Measurements from ENCODE around the gene EPB41.
A peak's percentile ranks its signal among the peaks of the same experiment; 100 is the strongest.

The EPB41 gene

DNA sequence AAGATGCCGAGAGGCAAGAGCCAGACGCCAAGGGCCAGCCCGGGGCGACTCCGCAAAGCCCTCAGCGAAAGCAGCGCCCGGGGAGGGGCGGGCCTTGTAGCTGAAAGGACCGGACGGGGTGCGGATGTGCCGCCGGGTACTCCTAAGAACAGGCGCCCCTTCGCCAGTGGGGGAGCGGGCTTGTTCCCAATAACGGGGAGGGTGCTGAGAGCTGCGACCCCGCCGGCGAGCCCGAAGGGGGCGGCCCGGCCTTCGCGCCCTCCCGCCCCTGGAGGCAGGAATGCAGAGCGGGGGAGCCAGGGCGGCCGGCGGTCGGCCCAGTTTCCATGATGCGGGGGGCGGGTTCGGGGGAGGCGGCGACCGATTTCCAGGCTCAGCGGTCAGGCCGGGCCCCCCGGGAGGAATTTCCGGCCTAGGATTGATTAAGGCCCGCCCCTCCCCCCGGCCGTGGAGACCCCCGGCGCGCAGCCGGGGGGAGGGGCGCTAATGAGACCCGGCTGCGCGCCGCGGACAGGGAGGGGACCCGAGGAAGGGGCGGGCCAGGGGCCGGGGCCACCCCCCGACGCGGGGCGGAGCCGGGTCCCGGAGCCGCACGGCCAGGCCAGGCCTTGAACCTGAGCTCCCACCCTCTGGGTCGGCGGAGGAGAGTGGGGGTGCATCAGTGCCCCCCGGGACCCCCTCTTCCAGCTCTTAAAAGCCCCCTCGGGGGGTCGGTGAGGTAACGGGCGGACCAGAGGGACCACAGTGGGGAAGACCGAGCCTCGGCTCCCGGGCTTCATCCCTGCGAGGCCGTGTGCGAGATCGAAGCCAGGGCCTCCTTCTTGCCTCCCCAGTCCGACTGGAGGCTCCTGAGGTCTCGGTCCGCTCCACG, 210.2 kb downstream of the EPB41 start:
- H3K4me1 ChIP-seq (ENCODE audit: control insufficient read depth in 1 of 2, insufficient read depth in 1 of 2, low read depth in 1 of 2, low read length in 1 of 2), result peaks cover 17 to 39% of the 10 kb centered on the region in 2 experiments
- H3K27ac ChIP-seq, result no peak overlapping the region
- peaks cover 100% of the 10 kb centered on the region for H3K27me3 ChIP-seq
- H3K9me3 ChIP-seq, result no peaks in the 10 kb centered on the region
- TF ChIP-seq, protein P1, sequence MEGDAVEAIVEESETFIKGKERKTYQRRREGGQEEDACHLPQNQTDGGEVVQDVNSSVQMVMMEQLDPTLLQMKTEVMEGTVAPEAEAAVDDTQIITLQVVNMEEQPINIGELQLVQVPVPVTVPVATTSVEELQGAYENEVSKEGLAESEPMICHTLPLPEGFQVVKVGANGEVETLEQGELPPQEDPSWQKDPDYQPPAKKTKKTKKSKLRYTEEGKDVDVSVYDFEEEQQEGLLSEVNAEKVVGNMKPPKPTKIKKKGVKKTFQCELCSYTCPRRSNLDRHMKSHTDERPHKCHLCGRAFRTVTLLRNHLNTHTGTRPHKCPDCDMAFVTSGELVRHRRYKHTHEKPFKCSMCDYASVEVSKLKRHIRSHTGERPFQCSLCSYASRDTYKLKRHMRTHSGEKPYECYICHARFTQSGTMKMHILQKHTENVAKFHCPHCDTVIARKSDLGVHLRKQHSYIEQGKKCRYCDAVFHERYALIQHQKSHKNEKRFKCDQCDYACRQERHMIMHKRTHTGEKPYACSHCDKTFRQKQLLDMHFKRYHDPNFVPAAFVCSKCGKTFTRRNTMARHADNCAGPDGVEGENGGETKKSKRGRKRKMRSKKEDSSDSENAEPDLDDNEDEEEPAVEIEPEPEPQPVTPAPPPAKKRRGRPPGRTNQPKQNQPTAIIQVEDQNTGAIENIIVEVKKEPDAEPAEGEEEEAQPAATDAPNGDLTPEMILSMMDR (IDR thresholded peaks at IDR 0.05), result no peak
- H3K4me3 ChIP-seq (ENCODE audit: low read depth in 1 of 2, low read length in 1 of 2), result peak overlapping the region in 1 of 2 experiments; percentile 32
- peaks cover 11% of the 10 kb centered on the region for H3K36me3 ChIP-seq

DNA sequence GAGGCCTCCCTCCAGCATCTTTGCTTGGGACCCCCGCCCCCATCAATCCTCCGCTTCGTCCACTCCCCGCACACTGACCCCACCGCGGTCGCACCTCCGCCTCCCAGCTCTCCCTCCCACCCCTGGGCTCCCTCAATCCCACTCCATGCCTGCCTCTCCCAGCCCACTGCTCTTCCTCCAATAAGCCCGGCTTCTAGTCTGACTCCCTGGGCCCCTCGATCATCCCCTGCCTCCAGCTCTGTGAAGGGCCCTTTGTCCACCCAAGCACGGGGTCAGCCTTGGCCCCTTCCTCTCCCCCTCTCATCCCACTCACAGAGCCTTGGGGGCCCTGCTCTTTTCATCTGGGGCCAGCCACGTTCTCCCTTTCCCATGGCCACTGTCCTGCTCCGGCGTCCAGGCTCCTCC, 210.9 kb downstream of the EPB41 start:
- H3K4me3 ChIP-seq (ENCODE audit: low read depth in 1 of 2, low read length in 1 of 2), result no peak overlapping the region

DNA sequence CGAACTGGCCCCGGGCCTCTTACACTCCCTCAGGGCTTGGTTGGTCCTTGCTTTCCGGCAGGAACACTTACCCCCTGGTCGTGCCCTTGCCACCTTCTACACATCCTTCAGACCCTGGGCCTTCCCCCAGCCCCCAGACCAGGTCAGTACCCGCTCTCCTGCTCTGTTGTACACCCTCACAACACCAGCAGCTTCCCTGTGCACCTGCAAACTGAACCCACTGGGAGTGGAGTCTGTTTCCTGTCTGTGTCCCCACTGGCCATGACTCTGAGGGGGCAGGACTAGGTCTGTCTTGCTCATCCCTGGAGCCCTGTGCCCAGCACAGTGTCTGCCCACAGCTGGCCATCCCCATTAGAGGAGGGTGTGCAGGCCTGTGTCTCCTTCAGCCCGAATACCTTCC, 211.4 kb downstream of the EPB41 start:
- peaks cover 17 to 39% of the 10 kb centered on the region in 2 experiments for H3K4me1 ChIP-seq (ENCODE audit: control insufficient read depth in 1 of 2, insufficient read depth in 1 of 2, low read depth in 1 of 2, low read length in 1 of 2)
- no peaks in the 10 kb centered on the region for H3K36me3 ChIP-seq
- H3K4me3 ChIP-seq (ENCODE audit: low read depth in 1 of 2, low read length in 1 of 2), result no peak overlapping the region
- peaks cover 100% of the 10 kb centered on the region for H3K27me3 ChIP-seq
- H3K27ac ChIP-seq, result no peak overlapping the region
- no peaks in the 10 kb centered on the region for H3K9me3 ChIP-seq
- TF ChIP-seq, protein P1 (IDR thresholded peaks at IDR 0.05), result no peak

More for the DNA sequence above, 210.9 kb downstream of the EPB41 start:
- Histone ChIP-seq H3K36me3 (peaks cover 5% of the 10 kb centered on the region), H3K27me3 (peaks cover 100% of the 10 kb centered on the region), H3K9me3 (no peaks in the 10 kb centered on the region), H3K27ac (no peak overlapping the region), H3K4me1 (ENCODE audit: control insufficient read depth in 1 of 2, insufficient read depth in 1 of 2, low read depth in 1 of 2, low read length in 1 of 2) (peaks cover 17 to 39% of the 10 kb centered on the region in 2 experiments)
- TF ChIP-seq, protein P1 (IDR thresholded peaks at IDR 0.05), result no peak

DNA sequence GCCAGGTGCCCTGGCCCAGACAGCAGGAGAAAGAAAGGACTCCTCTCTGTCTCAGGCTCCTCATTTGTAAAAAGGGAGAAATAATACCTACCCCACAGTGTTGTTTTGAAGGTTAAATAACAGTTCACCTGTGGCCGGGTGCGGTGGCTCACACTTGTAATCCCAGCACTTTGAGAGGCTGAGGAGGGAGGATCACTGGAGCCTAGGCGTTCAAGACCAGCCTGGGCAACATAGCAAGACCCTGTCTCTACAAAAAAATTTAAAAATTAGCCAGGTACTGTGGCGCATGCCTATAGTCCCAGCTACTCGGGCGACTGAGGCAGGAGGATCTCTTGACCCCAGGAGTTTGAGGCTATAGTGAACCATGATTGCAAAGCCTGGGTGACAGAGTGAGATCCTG, 211.8 kb downstream of the EPB41 start:
- Histone ChIP-seq H3K27me3 (peaks cover 96% of the 10 kb centered on the region), H3K4me3 (ENCODE audit: low read depth in 1 of 2, low read length in 1 of 2) (no peak overlapping the region), H3K9me3 (no peaks in the 10 kb centered on the region)

DNA sequence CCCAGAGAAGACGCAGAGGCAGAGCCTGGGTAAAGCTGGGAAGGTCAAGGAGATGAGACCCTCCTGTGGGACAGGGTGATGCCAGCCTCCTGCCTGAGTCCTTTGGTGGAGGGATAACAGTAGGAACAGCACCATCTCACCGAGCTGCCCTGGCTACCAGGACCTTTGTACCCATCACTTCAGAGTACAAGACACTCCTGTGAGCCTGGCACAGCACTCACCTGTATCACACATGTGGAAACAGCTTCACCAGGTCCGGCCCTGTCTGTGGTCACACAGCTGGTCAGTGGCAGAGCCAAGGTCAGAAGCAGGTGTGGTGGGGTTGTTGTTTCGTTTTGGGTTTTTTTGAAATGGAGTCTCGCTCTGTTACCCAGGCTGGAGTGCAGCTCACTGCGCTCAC, 214.4 kb downstream of the EPB41 start:
- H3K4me3 ChIP-seq (ENCODE audit: low read depth in 1 of 2, low read length in 1 of 2), result no peak overlapping the region
- H3K27ac ChIP-seq, result no peak overlapping the region
- H3K36me3 ChIP-seq, result no peaks in the 10 kb centered on the region
- peaks cover 3 to 11% of the 10 kb centered on the region in 2 experiments for H3K4me1 ChIP-seq (ENCODE audit: control insufficient read depth in 1 of 2, insufficient read depth in 1 of 2, low read depth in 1 of 2, low read length in 1 of 2)
- H3K27me3 ChIP-seq, result peaks cover 84% of the 10 kb centered on the region
- H3K9me3 ChIP-seq, result no peaks in the 10 kb centered on the region
- TF ChIP-seq, protein P1 (IDR thresholded peaks at IDR 0.05), result no peak

More for the DNA sequence above, 211.8 kb downstream of the EPB41 start:
- Histone ChIP-seq H3K36me3 (no peaks in the 10 kb centered on the region), H3K27ac (no peak overlapping the region), H3K4me1 (ENCODE audit: control insufficient read depth in 1 of 2, insufficient read depth in 1 of 2, low read depth in 1 of 2, low read length in 1 of 2) (peaks cover 17 to 36% of the 10 kb centered on the region in 2 experiments)
- TF ChIP-seq, protein P1 (IDR thresholded peaks at IDR 0.05), result no peak

All from neutrophil (primary cell).